ENCODE measurements around the gene DDX19B. TPM values are rescaled to one million over a fixed set of nuclear protein-coding genes. Genes with fewer than 3 reads are reported as not detected.
A peak's percentile ranks its signal among the peaks of the same experiment; 100 is the strongest.
"Not testable (repeated sequence)": the region's sequence is repeated elsewhere in the genome, so short reads cannot be mapped to it uniquely, and the experiment has no call there.

DDX19B gene
- total RNA-seq, 1 donor from 2014 or later: 29.4 TPM

DNA sequence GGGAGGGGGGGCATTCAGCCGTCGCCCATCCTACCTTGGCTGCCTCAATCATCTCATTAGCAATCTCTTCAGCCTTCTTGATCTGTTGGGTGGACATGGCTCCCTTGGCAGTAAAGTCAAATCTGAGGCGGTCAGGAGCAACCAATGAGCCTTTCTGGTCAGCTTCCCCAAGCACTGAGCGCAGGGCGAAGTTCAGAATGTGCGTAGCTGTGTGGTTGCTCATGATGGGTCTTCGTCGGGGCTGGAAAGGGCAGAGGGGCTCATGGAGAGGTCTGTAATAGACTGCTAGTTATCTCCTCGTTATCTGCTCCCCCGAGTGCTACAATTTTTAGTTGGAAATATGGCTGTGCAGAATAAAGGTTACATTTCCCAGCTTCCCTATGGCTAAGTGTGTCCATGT is 40.0 kb upstream of the DDX19B start:
- no peak for DNase-seq
- Mint-ChIP-seq H3K27me3 (no peaks in the 10 kb centered on the region), H3K36me3 (ENCODE audit: low read depth) (peaks cover 63% of the 10 kb centered on the region), H3K4me1 (no peaks in the 10 kb centered on the region), H3K9me3 (no peaks in the 10 kb centered on the region), H3K4me3 (no peak overlapping the region), H3K27ac (no peak overlapping the region)
- intact Hi-C loops (cut with micrococcal nuclease): loop anchor here (10.0 kb wide), 1 partner anchor 266 kb away; the partner anchor contains the start of genes COG4 and SF3B3

DNA sequence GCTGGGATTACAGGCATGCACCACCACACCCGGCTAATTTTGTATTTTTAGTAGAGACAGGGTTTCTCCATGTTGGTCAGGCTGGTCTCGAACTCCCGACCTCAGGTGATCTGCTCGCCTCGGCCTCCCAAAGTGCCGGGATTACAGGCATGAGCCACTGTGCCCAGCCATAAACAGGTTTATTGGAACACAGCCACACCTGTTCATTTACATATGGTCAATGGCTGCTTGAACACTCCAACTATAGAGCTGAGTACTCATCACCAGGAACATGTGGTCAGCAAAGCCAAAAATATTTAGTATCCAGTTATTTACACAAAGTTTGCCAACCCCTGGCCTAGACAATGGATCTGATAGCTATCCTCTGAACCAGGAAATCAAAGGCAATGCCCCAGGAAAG is 39.1 kb upstream of the DDX19B start:
- H3K27ac Mint-ChIP-seq, H3K4me3 Mint-ChIP-seq, H3K27me3 Mint-ChIP-seq, H3K4me1 Mint-ChIP-seq, H3K9me3 Mint-ChIP-seq, DNase-seq: not testable (repeated sequence)
- peaks cover 68% of the 10 kb centered on the region for H3K36me3 Mint-ChIP-seq (ENCODE audit: low read depth)
- intact Hi-C loops (cut with micrococcal nuclease): loop anchor here (10.0 kb wide), 1 partner anchor 265 kb away; the partner anchor contains the start of genes COG4 and SF3B3

DNA sequence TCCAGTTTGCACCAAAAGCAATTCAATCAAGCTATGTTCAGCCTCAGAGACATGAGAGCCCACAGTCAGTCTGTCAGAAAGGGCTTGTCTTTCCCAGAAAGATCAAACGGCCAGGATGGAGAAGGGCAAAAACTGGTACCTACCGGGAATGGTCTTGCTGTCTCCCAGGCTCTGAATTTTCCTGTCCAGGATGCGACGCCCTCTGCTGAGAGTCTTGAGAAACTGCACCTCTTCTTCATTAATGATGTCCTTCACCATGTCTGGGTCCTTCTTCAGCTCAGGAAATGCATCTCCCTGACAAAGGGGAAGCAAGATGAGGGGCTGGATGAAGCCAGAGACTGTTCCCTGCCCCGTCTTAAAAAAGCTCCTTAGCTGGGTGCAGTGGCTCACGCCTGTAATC is 31.5 kb upstream of the DDX19B start:
- H3K4me1 Mint-ChIP-seq: no peaks in the 10 kb centered on the region
- no peaks in the 10 kb centered on the region for H3K27me3 Mint-ChIP-seq
- no peak overlapping the region for H3K27ac Mint-ChIP-seq
- no peak overlapping the region for H3K4me3 Mint-ChIP-seq
- peak; percentile 76 for DNase-seq
- intact Hi-C loops (cut with micrococcal nuclease): no loop called here
- peaks cover 66% of the 10 kb centered on the region for H3K36me3 Mint-ChIP-seq (ENCODE audit: low read depth)
- H3K9me3 Mint-ChIP-seq: no peaks in the 10 kb centered on the region

DNA sequence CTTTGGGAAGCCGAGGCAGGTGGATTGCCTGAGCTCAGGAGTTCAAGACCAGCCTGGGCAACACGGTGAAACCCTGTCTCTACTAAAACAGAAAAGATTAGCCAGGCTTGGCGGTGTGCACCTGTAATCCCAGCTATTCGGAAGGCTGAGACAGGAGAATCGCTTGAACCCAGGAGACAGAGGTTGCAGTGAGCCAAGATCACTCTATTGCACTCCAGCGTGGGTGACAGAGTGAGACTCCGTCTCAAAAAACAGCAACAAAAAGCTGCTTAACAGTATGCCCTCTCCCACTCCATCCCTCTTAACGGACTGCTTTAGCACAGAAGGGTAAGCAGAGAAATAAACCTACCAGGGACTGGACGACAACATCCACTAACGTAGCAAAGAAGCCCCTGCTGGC is 31.1 kb upstream of the DDX19B start:
- H3K27ac Mint-ChIP-seq; H3K27me3 Mint-ChIP-seq; intact Hi-C loops (cut with micrococcal nuclease); H3K4me3 Mint-ChIP-seq; H3K4me1 Mint-ChIP-seq; DNase-seq; H3K9me3 Mint-ChIP-seq: not testable (repeated sequence)
- H3K36me3 Mint-ChIP-seq (ENCODE audit: low read depth): peaks cover 68% of the 10 kb centered on the region

DNA sequence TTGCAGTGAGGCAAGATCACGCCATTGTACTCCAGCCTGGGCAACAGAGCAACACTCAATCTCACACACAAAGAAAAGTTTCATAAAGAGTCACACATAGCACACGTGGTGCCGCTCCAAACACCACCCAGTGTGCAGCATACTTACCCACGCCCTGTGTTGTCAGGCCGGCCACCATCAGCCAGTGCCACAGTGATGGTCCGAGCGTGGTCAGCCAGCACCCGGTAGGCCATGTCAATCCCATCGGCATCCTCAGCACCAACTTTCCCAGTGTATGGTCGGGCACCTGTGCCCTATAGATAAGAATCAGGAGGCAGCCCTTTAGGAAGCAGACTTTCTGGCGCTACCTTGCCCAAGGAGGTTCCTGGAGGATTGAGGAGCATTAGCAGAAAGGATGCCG is 29.5 kb upstream of the DDX19B start:
- no peaks in the 10 kb centered on the region for H3K27me3 Mint-ChIP-seq
- no peak for DNase-seq
- H3K36me3 Mint-ChIP-seq (ENCODE audit: low read depth): peaks cover 66% of the 10 kb centered on the region
- H3K4me3 Mint-ChIP-seq: no peak overlapping the region
- no peak overlapping the region for H3K27ac Mint-ChIP-seq
- H3K9me3 Mint-ChIP-seq: no peaks in the 10 kb centered on the region
- no peaks in the 10 kb centered on the region for H3K4me1 Mint-ChIP-seq
- intact Hi-C loops (cut with micrococcal nuclease): no loop called here

DNA sequence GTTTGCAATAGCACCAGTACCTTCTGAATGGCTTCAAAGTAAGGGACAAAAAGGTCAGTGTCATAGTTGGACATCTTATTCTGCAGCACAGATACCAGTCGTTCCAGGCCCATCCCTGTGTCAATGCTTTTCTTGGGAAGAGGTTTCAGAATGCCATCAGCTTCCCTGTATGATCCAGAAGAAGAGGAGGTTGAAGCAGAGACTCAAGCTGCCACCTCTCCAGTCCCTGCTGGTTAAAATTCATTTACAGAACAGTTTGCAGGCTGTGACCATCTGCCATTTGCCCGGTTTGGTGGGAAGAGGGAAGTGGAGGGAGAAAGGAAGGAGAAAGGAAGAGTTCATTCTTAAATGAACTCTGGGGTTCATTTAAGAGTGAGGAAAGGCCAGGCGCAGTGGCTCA is 28.8 kb upstream of the DDX19B start:
- DNase-seq: no peak
- Mint-ChIP-seq H3K27me3 (no peaks in the 10 kb centered on the region), H3K4me3 (no peak overlapping the region), H3K4me1 (no peaks in the 10 kb centered on the region), H3K9me3 (no peaks in the 10 kb centered on the region), H3K27ac (peak overlapping the region; percentile 62), H3K36me3 (ENCODE audit: low read depth) (peaks cover 64% of the 10 kb centered on the region)
- intact Hi-C loops (cut with micrococcal nuclease): no loop called here

DNA sequence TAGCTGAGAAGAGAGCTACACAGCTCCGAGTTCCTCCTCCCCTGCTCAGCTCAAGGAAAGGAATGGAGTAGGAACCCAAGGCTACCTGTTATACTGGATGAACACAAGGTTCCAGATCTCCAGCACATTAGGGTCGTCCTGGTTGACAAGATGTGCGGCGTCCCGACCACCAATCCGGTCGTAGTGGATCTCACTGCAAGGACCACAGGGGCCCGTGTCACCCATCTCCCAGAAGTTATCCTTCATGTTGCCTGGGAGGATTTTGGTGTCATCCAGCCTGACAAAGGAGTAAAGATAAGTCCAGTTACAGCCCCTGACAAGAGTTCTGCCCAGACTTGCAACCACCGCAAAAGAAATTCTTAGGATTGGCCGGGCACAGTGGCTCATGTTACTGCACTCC is 27.3 kb upstream of the DDX19B start:
- H3K4me1 Mint-ChIP-seq: no peaks in the 10 kb centered on the region
- H3K27me3 Mint-ChIP-seq: no peaks in the 10 kb centered on the region
- intact Hi-C loops (cut with micrococcal nuclease): no loop called here
- no peaks in the 10 kb centered on the region for H3K9me3 Mint-ChIP-seq
- no peak overlapping the region for H3K27ac Mint-ChIP-seq
- no peak overlapping the region for H3K4me3 Mint-ChIP-seq
- peaks cover 62% of the 10 kb centered on the region for H3K36me3 Mint-ChIP-seq (ENCODE audit: low read depth)
- no peak for DNase-seq

DNA sequence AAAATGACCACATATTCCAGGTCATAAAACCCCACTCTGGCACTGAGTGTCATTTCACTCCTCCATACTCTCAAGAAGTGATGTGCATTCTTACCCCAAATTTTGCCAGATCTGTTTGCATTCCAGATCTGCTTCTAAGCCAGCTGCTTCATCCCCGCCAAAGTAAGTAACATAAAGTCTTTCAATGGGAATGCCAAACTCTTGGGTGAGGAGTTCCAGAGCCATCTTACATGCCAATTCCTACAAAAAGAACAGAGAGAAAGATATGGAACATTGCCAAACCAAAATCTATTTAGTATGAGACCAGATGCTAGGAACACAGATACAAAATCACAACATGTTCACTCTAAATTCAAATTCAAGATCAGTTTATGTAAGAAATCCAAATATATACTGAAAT is 22.6 kb upstream of the DDX19B start:
- no peak overlapping the region for H3K4me3 Mint-ChIP-seq
- H3K9me3 Mint-ChIP-seq: no peaks in the 10 kb centered on the region
- H3K36me3 Mint-ChIP-seq (ENCODE audit: low read depth): peaks cover 62% of the 10 kb centered on the region
- no peaks in the 10 kb centered on the region for H3K4me1 Mint-ChIP-seq
- intact Hi-C loops (cut with micrococcal nuclease): no loop called here
- H3K27me3 Mint-ChIP-seq: no peaks in the 10 kb centered on the region
- no peak overlapping the region for H3K27ac Mint-ChIP-seq
- DNase-seq: no peak

DNA sequence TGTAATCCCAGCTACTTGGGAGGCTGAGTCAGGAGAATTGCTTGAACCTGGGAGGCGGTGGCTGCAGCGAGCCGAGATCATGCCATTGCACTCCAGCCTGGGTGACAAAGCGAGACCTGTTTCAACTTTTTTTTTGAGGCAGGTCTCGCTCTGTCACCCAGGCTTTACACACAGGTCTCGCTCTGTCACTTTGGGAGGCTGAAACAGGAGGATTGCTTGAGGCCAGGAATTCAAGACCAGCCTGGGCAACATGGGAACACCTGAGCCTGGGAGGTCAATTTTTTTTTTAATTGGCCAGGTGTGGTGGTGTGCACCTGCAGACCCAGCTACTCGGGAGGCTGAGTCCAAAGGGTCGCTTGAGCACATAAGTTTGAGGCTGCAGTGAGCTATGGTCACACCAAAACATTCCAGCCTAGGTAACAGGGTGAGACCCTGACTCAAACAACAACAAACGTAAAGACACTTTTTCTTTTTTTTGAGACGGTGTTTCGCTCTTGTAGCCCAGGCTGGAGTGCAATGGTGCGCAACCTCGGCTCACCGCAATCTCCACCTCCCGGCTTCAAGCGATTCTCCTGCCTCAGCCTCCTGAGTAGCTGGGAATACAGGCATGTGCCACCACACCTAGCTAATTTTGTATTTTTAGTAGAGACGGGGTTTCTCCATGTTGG is 11.5 kb upstream of the DDX19B start:
- not testable (repeated sequence) for DNase-seq, H3K27me3 Mint-ChIP-seq, H3K9me3 Mint-ChIP-seq
- Mint-ChIP-seq H3K4me1 (peaks cover 39% of the 10 kb centered on the region), H3K36me3 (ENCODE audit: low read depth) (peaks cover 27% of the 10 kb centered on the region), H3K4me3 (peak overlapping the region; percentile 99), H3K27ac (peak overlapping the region; percentile 74)
- intact Hi-C loops (cut with micrococcal nuclease): loop anchor here (5.0 kb wide), 1 partner anchor 35 kb away; the partner anchor contains the start of gene EXOSC6

DNA sequence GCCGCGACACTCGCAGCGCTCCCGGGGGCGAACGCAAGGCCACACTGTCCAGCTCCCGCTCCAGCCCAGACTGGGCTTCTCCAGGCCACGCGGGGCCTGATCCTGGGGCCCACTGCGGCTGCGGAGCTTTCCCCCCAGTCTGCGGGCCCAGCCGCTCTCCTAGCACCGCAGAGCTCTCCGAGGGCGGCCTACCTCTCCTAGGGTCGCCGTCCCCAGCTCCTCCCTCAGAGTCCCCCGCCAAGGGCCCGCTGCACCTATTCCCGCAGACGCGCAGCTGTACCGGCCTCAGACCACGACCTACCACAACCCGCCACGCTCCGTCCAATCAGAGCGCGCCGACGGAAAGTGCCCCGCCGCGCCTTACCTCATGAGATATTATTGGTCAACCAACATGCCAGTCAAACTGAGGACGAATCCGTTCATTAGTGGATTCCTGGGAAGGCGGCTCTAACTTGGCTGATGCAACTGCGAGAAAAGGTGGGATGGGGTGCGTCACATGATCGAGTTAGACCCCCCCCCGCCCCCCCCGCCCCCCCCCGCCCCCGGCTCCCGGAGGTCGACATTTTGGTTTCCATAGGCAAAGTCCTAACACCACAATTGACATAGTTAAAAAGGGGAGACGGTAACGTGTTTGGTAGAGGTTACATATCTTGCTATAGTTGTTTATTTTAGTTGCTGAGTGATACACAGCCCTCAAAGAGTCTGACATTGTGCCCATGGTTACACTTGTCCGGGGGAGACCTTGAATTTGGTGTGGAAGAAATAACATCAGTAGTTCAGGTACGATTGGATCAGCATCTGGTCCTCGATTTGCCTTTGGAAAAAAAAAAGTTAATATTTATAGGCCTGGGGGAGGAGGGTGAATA is 9.5 kb upstream of the DDX19B start, which contains the start of gene AARS1:
AARS1 (minus strand) TSS at position 278 of the 866 bp plus-strand sequence. CDS start 6,743 bp downstream, outside the sequence.
- Mint-ChIP-seq H3K36me3 (ENCODE audit: low read depth) (peaks cover 13% of the 10 kb centered on the region), H3K4me1 (peaks cover 22% of the 10 kb centered on the region), H3K4me3 (peak within 1 kb of the TSS; percentile 99), H3K9me3 (no peaks in the 10 kb centered on the region), H3K27me3 (peaks cover 2% of the 10 kb centered on the region), H3K27ac (peak within 1 kb of the TSS; percentile 99)
- DNase-seq: peak; percentile 99
- intact Hi-C loops (cut with micrococcal nuclease): loop anchor here (1.0 to 5.0 kb wide), 4 partner anchors 10 to 234 kb away; partner anchors contain the start of genes COG4, DDX19A, DDX19B and EXOSC6

DNA sequence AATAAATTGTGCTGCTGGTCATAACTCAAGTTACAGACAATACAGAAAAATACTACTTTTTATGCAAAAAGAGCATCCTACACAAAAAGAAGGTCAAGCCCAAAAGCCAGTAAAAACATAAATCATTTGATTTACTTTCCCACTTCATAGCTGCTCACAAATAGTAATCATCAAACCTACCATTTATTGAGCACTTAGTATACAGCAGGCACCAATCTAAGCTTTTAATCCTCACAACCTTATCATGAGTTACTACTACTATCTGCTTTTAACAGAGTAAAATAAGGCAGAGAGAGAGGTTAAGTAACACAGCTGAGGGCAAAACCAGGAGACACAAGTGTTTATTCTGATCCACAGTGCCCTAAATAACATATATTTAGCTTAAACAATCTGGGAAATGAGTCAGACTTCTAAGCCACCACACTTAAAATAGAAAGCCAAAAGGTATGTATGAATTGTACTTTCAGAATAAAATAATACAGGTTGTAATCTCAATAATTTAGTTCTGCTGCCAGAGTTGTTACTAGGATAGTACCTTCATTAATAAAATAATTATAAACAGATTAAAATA is 8.0 kb upstream of the DDX19B start:
- Mint-ChIP-seq H3K36me3 (ENCODE audit: low read depth) (peaks cover 7% of the 10 kb centered on the region), H3K4me1 (peaks cover 14% of the 10 kb centered on the region), H3K9me3 (no peaks in the 10 kb centered on the region), H3K27me3 (peaks cover 2% of the 10 kb centered on the region), H3K27ac (no peak overlapping the region), H3K4me3 (no peak overlapping the region)
- DNase-seq: no peak
- intact Hi-C loops (cut with micrococcal nuclease): no loop called here

DNA sequence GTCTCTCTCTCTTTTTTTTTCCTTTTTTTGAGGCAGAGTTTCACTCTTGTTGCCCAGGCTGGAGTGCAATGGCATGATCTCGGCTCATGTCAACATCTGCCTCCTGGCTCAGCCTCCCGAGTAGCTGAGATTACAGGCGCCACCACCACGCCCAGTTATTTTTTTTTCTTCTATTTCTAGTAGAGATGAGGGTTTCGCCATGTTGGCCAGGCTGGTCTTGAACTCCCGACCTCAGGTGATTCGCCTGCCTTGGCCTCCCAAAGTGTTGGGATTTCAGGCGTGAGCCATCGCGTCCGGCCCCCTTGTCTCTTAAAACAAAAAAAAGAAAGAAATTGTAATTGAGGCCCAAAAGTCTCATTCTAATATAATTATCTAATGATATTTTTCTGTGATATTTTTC is 6.8 kb upstream of the DDX19B start:
- H3K27ac Mint-ChIP-seq; DNase-seq; intact Hi-C loops (cut with micrococcal nuclease); H3K9me3 Mint-ChIP-seq; H3K27me3 Mint-ChIP-seq; H3K36me3 Mint-ChIP-seq (ENCODE audit: low read depth); H3K4me3 Mint-ChIP-seq: not testable (repeated sequence)
- H3K4me1 Mint-ChIP-seq: peaks cover 14% of the 10 kb centered on the region

DNA sequence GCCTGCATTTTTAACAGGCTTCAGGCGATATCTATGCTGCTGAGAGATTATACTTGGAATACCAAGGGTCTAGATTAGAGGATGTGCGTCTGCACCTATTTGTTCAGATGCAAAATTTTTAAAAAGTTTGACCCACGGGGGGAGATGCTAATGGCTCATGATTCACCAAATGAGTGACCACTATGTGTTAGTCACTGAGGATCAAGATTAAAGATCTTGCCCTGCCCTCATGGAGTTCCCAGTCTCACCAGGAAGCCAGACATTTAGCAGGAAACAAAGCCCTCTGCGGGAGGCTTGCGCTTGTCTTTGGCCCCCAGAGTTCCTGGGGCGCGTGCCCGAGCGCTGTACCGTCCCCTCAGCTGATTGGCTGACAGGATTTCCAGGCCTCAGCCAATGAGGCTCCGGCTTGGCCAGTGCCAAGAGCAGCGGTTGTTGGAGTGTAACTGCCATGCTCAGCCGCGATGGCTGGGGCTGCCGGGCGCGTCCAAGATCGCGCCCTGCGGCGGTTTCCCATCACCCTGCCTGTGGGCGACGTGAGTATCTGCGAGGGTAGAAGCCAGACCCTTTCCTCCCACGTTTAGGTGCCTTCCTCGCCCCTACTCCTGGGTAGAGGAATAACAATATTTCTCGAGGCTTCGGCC is 4.5 kb upstream of the DDX19B start:
- Mint-ChIP-seq H3K27me3 (no peaks in the 10 kb centered on the region), H3K9me3 (no peaks in the 10 kb centered on the region), H3K27ac (no peak overlapping the region), H3K36me3 (ENCODE audit: low read depth) (peaks cover under 1% of the 10 kb centered on the region), H3K4me3 (no peak overlapping the region), H3K4me1 (peaks cover 17% of the 10 kb centered on the region)
- no peak for DNase-seq
- intact Hi-C loops (cut with micrococcal nuclease): no loop called here
